Astrocyte (in vitro differentiated cells and primary cell): ENCODE results near the gene P2RY12. TPM values are rescaled to one million over a fixed set of nuclear protein-coding genes. Genes with fewer than 3 reads are reported as not detected.

ENCODE experiments used
- DNase-seq: peaks from one replicate; pipeline ENCODE4 v3.0.0-alpha.2; 2010; ENCODE audit warnings: low read depth
- FAIRE-seq: peaks from 2 replicates; lab custom pipeline; 2011; peaks lifted over from hg19 to GRCh38; lab: Jason Lieb, UNC
- H2AFZ ChIP-seq: 2 replicates; pipeline ENCODE4 v1.6.0; 2012; ENCODE audit warnings: low read depth, low read length, inconsistent platforms
- H3K27ac ChIP-seq: 2 replicates; pipeline ENCODE4 v1.5.1; 2011; ENCODE audit warnings: low read depth, low read length, inconsistent platforms
- H3K27me3 ChIP-seq: 2 replicates; pipeline ENCODE4 v1.6.0; 2011; ENCODE audit warnings: low read length, inconsistent platforms; ENCODE audit not compliant: insufficient read depth
- H3K36me3 ChIP-seq: 2 replicates; pipeline ENCODE4 v1.5.1; 2011; ENCODE audit warnings: low read length, inconsistent platforms; ENCODE audit not compliant: insufficient read depth
- H3K4me1 ChIP-seq: 2 replicates; pipeline ENCODE4 v1.5.1; 2011; ENCODE audit warnings: low read length, inconsistent platforms; ENCODE audit not compliant: insufficient read depth
- H3K4me2 ChIP-seq: 2 replicates; pipeline ENCODE4 v1.6.0; 2012; ENCODE audit warnings: low read length, inconsistent platforms
- H3K4me3 ChIP-seq: 2 replicates; pipeline ENCODE4 v1.5.1; 2011; ENCODE audit warnings: low read depth, mild to moderate bottlenecking, low read length, inconsistent platforms; ENCODE audit not compliant: insufficient read depth
- H3K79me2 ChIP-seq: 2 replicates; pipeline ENCODE4 v1.6.0; 2012; ENCODE audit warnings: mild to moderate bottlenecking, low read length, inconsistent platforms; ENCODE audit not compliant: insufficient read depth
- H3K9ac ChIP-seq: 2 replicates; pipeline ENCODE4 v1.6.0; 2012; ENCODE audit warnings: mild to moderate bottlenecking, low read length, inconsistent platforms
- H3K9me3 ChIP-seq: 2 replicates; pipeline ENCODE4 v1.5.1; 2012; ENCODE audit warnings: low read depth, mild to moderate bottlenecking, low read length, inconsistent platforms; ENCODE audit not compliant: insufficient read depth
- H4K20me1 ChIP-seq: 2 replicates; pipeline ENCODE4 v1.6.0; 2012; ENCODE audit warnings: low read length, inconsistent platforms; ENCODE audit not compliant: insufficient read depth
- H3K27ac Mint-ChIP-seq: one replicate; pipeline ENCODE4 v1.8.0; 2021; ENCODE audit warnings: mild to moderate bottlenecking, mixed read lengths; ENCODE audit not compliant: unreplicated experiment
- H3K27me3 Mint-ChIP-seq: one replicate; pipeline ENCODE4 v1.8.0; 2021; ENCODE audit warnings: low read depth, mixed read lengths; ENCODE audit not compliant: unreplicated experiment
- H3K36me3 Mint-ChIP-seq: one replicate; pipeline ENCODE4 v1.8.0; 2021; ENCODE audit warnings: low read depth, mixed read lengths; ENCODE audit not compliant: unreplicated experiment
- H3K4me1 Mint-ChIP-seq: one replicate; pipeline ENCODE4 v1.8.0; 2021; ENCODE audit warnings: low read depth, mixed read lengths; ENCODE audit not compliant: unreplicated experiment
- H3K4me3 Mint-ChIP-seq: one replicate; pipeline ENCODE4 v1.8.0; 2021; ENCODE audit warnings: mild to moderate bottlenecking, moderate library complexity, mixed read lengths; ENCODE audit not compliant: unreplicated experiment
- H3K9me3 Mint-ChIP-seq: one replicate; pipeline ENCODE4 v1.8.0; 2021; ENCODE audit warnings: mild to moderate bottlenecking, mixed read lengths; ENCODE audit not compliant: unreplicated experiment
- CTCF ChIP-seq: IDR thresholded peaks from 2 replicates; pipeline ENCODE4 v1.5.1; 2011; ENCODE audit warnings: low read depth, mild to moderate bottlenecking, inconsistent platforms, low read length, moderate library complexity; ENCODE audit not compliant: insufficient read depth
- EZH2 ChIP-seq: IDR thresholded peaks from 2 replicates; pipeline ENCODE4 v1.6.1; 2012; ENCODE audit warnings: mild to moderate bottlenecking, low read length, inconsistent platforms; ENCODE audit not compliant: insufficient read depth
- total RNA-seq: library from RNA; stranded (reverse); gene quantifications from 2 replicates; pipeline ENCODE4 v1.2.1, GENCODE V29; 2021

P2RY12 gene
- total RNA-seq, 1 donor from 2014 or later: not detected

- Histone ChIP-seq H2AFZ (no peak overlapping the region), H3K4me1 (no peaks in the 10 kb centered on the region), H3K79me2 (no peaks in the 10 kb centered on the region), H3K9ac (no peak overlapping the region), H3K4me2 (no peak overlapping the region), H4K20me1 (no peaks in the 10 kb centered on the region), H3K36me3 (no peaks in the 10 kb centered on the region), H3K9me3 (no peaks in the 10 kb centered on the region), H3K4me3 (no peak overlapping the region), H3K27me3 (no peaks in the 10 kb centered on the region), H3K27ac (no peak overlapping the region)
- Mint-ChIP-seq H3K27ac (no peak overlapping the region), H3K4me3 (no peak overlapping the region), H3K4me1 (no peaks in the 10 kb centered on the region), H3K9me3 (no peaks in the 10 kb centered on the region), H3K27me3 (no peaks in the 10 kb centered on the region), H3K36me3 (no peaks in the 10 kb centered on the region)
- DNase-seq (no peak), FAIRE-seq (no peak)
- TF ChIP-seq EZH2 (no peak), CTCF (no peak)
Observed at GRCh38 chr3:151330379-151330778, 54.2 kb downstream of the P2RY12 start.

GRCh38 chr3:151329363-151329762 lies 55.2 kb downstream of the P2RY12 start, which contains the start of gene P2RY13:
P2RY13 (minus strand) TSS chr3:151329549; CDS start chr3:151329528, 21 bp downstream.
- no peaks in the 10 kb centered on the region for H3K4me1 Mint-ChIP-seq
- no peak within 1 kb of the TSS for H3K27ac Mint-ChIP-seq
- Histone ChIP-seq H3K27me3 (no peaks in the 10 kb centered on the region), H3K4me1 (no peaks in the 10 kb centered on the region), H3K4me2 (no peak within 1 kb of the TSS), H3K36me3 (no peaks in the 10 kb centered on the region), H3K27ac (no peak within 1 kb of the TSS), H3K79me2 (no peaks in the 10 kb centered on the region), H3K4me3 (no peak within 1 kb of the TSS), H2AFZ (no peak within 1 kb of the TSS), H4K20me1 (no peaks in the 10 kb centered on the region), H3K9me3 (no peaks in the 10 kb centered on the region), H3K9ac (no peak within 1 kb of the TSS)
- H3K4me3 Mint-ChIP-seq: no peak within 1 kb of the TSS
- H3K27me3 Mint-ChIP-seq: no peaks in the 10 kb centered on the region
- no peak for DNase-seq
- H3K9me3 Mint-ChIP-seq: no peaks in the 10 kb centered on the region
- TF ChIP-seq CTCF (no peak), EZH2 (no peak)
- H3K36me3 Mint-ChIP-seq: no peaks in the 10 kb centered on the region
- FAIRE-seq: no peak

- no peaks in the 10 kb centered on the region for H3K4me1 Mint-ChIP-seq
- no peak overlapping the region for H3K4me3 Mint-ChIP-seq
- Histone ChIP-seq H3K4me3 (no peak overlapping the region), H2AFZ (no peak overlapping the region), H3K4me1 (no peaks in the 10 kb centered on the region), H3K9me3 (no peaks in the 10 kb centered on the region), H3K79me2 (no peaks in the 10 kb centered on the region), H4K20me1 (no peaks in the 10 kb centered on the region), H3K36me3 (no peaks in the 10 kb centered on the region), H3K4me2 (no peak overlapping the region), H3K27me3 (no peaks in the 10 kb centered on the region), H3K9ac (no peak overlapping the region), H3K27ac (no peak overlapping the region)
- no peaks in the 10 kb centered on the region for H3K36me3 Mint-ChIP-seq
- DNase-seq (no peak), FAIRE-seq (no peak)
- no peak for TF ChIP-seq EZH2
- no peak for TF ChIP-seq CTCF
- H3K27ac Mint-ChIP-seq: no peak overlapping the region
- H3K9me3 Mint-ChIP-seq: no peaks in the 10 kb centered on the region
- no peaks in the 10 kb centered on the region for H3K27me3 Mint-ChIP-seq
Observed at GRCh38 chr3:151328298-151328995, 56.1 kb downstream of the P2RY12 start.
